Islet precursor cell (in vitro differentiated cells): ENCODE data around the gene CCNI.
"Not testable (repeated sequence)": the region's sequence is repeated elsewhere in the genome, so short reads cannot be mapped to it uniquely, and the experiment has no call there.

ENCODE experiments used
- DNase-seq: peaks from one replicate; pipeline ENCODE4 v3.0.0-alpha.2; 2018

The CCNI gene

GRCh38 chr4:77080806-77081205, 5.0 kb upstream of the CCNI start:
- DNase-seq, result not testable (repeated sequence)

- DNase-seq, result no peak
These were observed 3.5 kb upstream of the CCNI start for GRCh38 chr4:77079281-77079680.

- DNase-seq, result no peak
These were observed 2.6 kb upstream of the CCNI start for GRCh38 chr4:77078401-77078800.

GRCh38 chr4:77076889-77077635, 1.3 kb upstream of the CCNI start:
- DNase-seq, result no peak

- peak; percentile 82 for DNase-seq
These were observed 571 bp downstream of the CCNI start for GRCh38 chr4:77074981-77075855.

- no peak for DNase-seq
These were observed 1.4 kb downstream of the CCNI start for GRCh38 chr4:77074381-77074831.

- DNase-seq, result no peak
These were observed 1.8 kb downstream of the CCNI start for GRCh38 chr4:77073981-77074380.

GRCh38 chr4:77073106-77073809, 2.5 kb downstream of the CCNI start:
- no peak for DNase-seq

GRCh38 chr4:77072195-77072753, 3.5 kb downstream of the CCNI start:
- no peak for DNase-seq

GRCh38 chr4:77069514-77069913, 6.3 kb downstream of the CCNI start:
- not testable (repeated sequence) for DNase-seq

GRCh38 chr4:77065382-77065781, 10.4 kb downstream of the CCNI start:
- DNase-seq, result no peak

GRCh38 chr4:77062856-77063255, 12.9 kb downstream of the CCNI start:
- no peak for DNase-seq

GRCh38 chr4:77052352-77052751, 23.4 kb downstream of the CCNI start:
- peak; percentile 66 for DNase-seq

- no peak for DNase-seq
These were observed 24.8 kb downstream of the CCNI start for GRCh38 chr4:77050962-77051361.

GRCh38 chr4:77047037-77047436, 28.8 kb downstream of the CCNI start:
- DNase-seq, result no peak

GRCh38 chr4:77045490-77045889, 30.3 kb downstream of the CCNI start:
- DNase-seq, result no peak

GRCh38 chr4:77044461-77045150, 31.2 kb downstream of the CCNI start:
- no peak for DNase-seq

- DNase-seq, result no peak
These were observed 32.2 kb downstream of the CCNI start for GRCh38 chr4:77043507-77044136.

- no peak for DNase-seq
These were observed 34.7 kb downstream of the CCNI start for GRCh38 chr4:77040854-77041725.

GRCh38 chr4:77040270-77040669, 35.5 kb downstream of the CCNI start:
- DNase-seq, result no peak

- no peak for DNase-seq
These were observed 36.0 kb downstream of the CCNI start for GRCh38 chr4:77039796-77040195.
